ENCODE measurements around the gene REP15. TPM values are rescaled to one million over a fixed set of nuclear protein-coding genes. Genes with fewer than 3 reads are reported as not detected.
"Not testable (repeated sequence)": the region's sequence is repeated elsewhere in the genome, so short reads cannot be mapped to it uniquely, and the experiment has no call there.

Gene REP15
- total RNA-seq: 5.1 TPM
- long read RNA-seq, partial matches to known transcripts: 0 of 1 reads
- long read RNA-seq, other reads (novel, unspliced or antisense): 0 of 1 reads

GRCh38 chr12:27696293-27696652, at the start of gene REP15:
REP15 (plus strand) TSS chr12:27696447; CDS start chr12:27696563, 116 bp downstream.
- no peak for TF ChIP-seq CTCF (IDR thresholded peaks at IDR 0.05)
- Histone ChIP-seq H3K27me3 (ENCODE audit: low read depth) (no peaks in the 10 kb centered on the region), H3K4me3 (no peak within 1 kb of the TSS), H3K36me3 (peaks cover 56% of the 10 kb centered on the region), H3K27ac (no peak within 1 kb of the TSS), H3K9me3 (no peaks in the 10 kb centered on the region), H3K4me1 (no peaks in the 10 kb centered on the region)
- intact Hi-C loops (cut with DNase I): no loop called here
- DNase-seq (no peak), ATAC-seq (no peak)

GRCh38 chr12:27650011-27650410, 46.2 kb upstream of the REP15 start:
- H3K4me1 ChIP-seq: no peaks in the 10 kb centered on the region
- no peaks in the 10 kb centered on the region for H3K9me3 ChIP-seq
- no peak overlapping the region for H3K4me3 ChIP-seq
- H3K27me3 ChIP-seq (ENCODE audit: low read depth): no peaks in the 10 kb centered on the region
- ATAC-seq: no peak
- TF ChIP-seq CTCF (IDR thresholded peaks at IDR 0.05): no peak
- no peak for DNase-seq
- H3K36me3 ChIP-seq: peaks cover 38% of the 10 kb centered on the region
- intact Hi-C loops (cut with DNase I): loop anchor here (5.0 kb wide), 1 partner anchor 228 kb away; no protein-coding TSS in a partner anchor
- H3K27ac ChIP-seq: no peak overlapping the region

GRCh38 chr12:27651201-27651600, 45.0 kb upstream of the REP15 start:
- Histone ChIP-seq H3K9me3 (no peaks in the 10 kb centered on the region), H3K4me1 (no peaks in the 10 kb centered on the region), H3K36me3 (peaks cover 45% of the 10 kb centered on the region), H3K27me3 (ENCODE audit: low read depth) (no peaks in the 10 kb centered on the region), H3K4me3 (no peak overlapping the region), H3K27ac (no peak overlapping the region)
- ATAC-seq: no peak
- TF ChIP-seq CTCF (IDR thresholded peaks at IDR 0.05): no peak
- DNase-seq: no peak
- intact Hi-C loops (cut with DNase I): loop anchor here (5.0 kb wide), 1 partner anchor 229 kb away; no protein-coding TSS in a partner anchor

GRCh38 chr12:27652174-27652763, 44.0 kb upstream of the REP15 start:
- Histone ChIP-seq H3K27ac (no peak overlapping the region), H3K4me1 (no peaks in the 10 kb centered on the region), H3K4me3 (no peak overlapping the region), H3K27me3 (ENCODE audit: low read depth) (no peaks in the 10 kb centered on the region), H3K36me3 (peaks cover 46% of the 10 kb centered on the region), H3K9me3 (no peaks in the 10 kb centered on the region)
- peak; percentile 75 to 87 for ATAC-seq
- TF ChIP-seq CTCF (IDR thresholded peaks at IDR 0.05): peak; percentile 90
- DNase-seq: no peak
- intact Hi-C loops (cut with DNase I): loop anchor here (5.0 kb wide), 1 partner anchor 230 kb away; no protein-coding TSS in a partner anchor

- DNase-seq (no peak), ATAC-seq (no peak)
- H3K4me1 ChIP-seq: no peaks in the 10 kb centered on the region
- H3K27ac ChIP-seq: no peak overlapping the region
- no peak for TF ChIP-seq CTCF (IDR thresholded peaks at IDR 0.05)
- H3K36me3 ChIP-seq: peaks cover 46% of the 10 kb centered on the region
- intact Hi-C loops (cut with DNase I): loop anchor here (5.0 kb wide), 1 partner anchor 231 kb away; no protein-coding TSS in a partner anchor
- no peaks in the 10 kb centered on the region for H3K27me3 ChIP-seq (ENCODE audit: low read depth)
- no peaks in the 10 kb centered on the region for H3K9me3 ChIP-seq
- no peak overlapping the region for H3K4me3 ChIP-seq
Measured at GRCh38 chr12:27653661-27654060, 42.6 kb upstream of the REP15 start.

GRCh38 chr12:27655476-27655875, 40.8 kb upstream of the REP15 start:
- H3K9me3 ChIP-seq; H3K4me3 ChIP-seq; H3K27me3 ChIP-seq (ENCODE audit: low read depth); ATAC-seq; H3K27ac ChIP-seq; intact Hi-C loops (cut with DNase I); DNase-seq; H3K4me1 ChIP-seq: not testable (repeated sequence)
- H3K36me3 ChIP-seq: peaks cover 49% of the 10 kb centered on the region
